ENCODE data around the gene EHBP1L1. TPM values are rescaled to one million over a fixed set of nuclear protein-coding genes. Genes with fewer than 3 reads are reported as not detected.

Gene EHBP1L1
- total and polyA plus RNA-seq, 4 donors = 49.8 to 154 (median 91.8) TPM

GRCh38 chr11:65556470-65557279 lies 19.2 kb upstream of the EHBP1L1 start:
- peak overlapping the region; percentile 16 to 75 for H3K9ac ChIP-seq (ENCODE audit: insufficient read depth in 1 of 2, low read length in 2 of 2)
- WGBS, 2 donors = 78 to 87% methylated on average over 12 of the region's 12 CpGs
- H3K36me3 ChIP-seq (ENCODE audit: control insufficient read depth in 4 of 4, insufficient read depth in 4 of 4, low read length in 4 of 4) = peaks cover 0 to 8% (median 5%) of the 10 kb centered on the region in 4 donors
- peak overlapping the region; percentile 69 to 76 for H3K27ac ChIP-seq (ENCODE audit: low read depth in 1 of 2, low read length in 1 of 2)
- H3K4me3 ChIP-seq = no peak overlapping the region
- H3K4me1 ChIP-seq (ENCODE audit: control insufficient read depth in 5 of 5, insufficient read depth in 5 of 5, low read length in 5 of 5) = peaks cover 0 to 56% (median 32%) of the 10 kb centered on the region in 5 donors
- no peak for TF ChIP-seq CTCF (IDR thresholded peaks at IDR 0.05; ENCODE audit: control extremely low read depth, extremely low read depth)
- ATAC-seq (ENCODE audit: insufficient read depth, low FRiP score) = no peak
- no peak for DNase-seq
- H3K9me3 ChIP-seq (ENCODE audit: control insufficient read depth in 4 of 4, insufficient read depth in 3 of 4, low read length in 3 of 4) = no peaks in the 10 kb centered on the region
- peaks cover 0 to 2% (median 0%) of the 10 kb centered on the region in 3 donors for H3K27me3 ChIP-seq (ENCODE audit: control insufficient read depth in 3 of 3, insufficient read depth in 3 of 3, low read length in 2 of 3)

- no peak for TF ChIP-seq CTCF (IDR thresholded peaks at IDR 0.05; ENCODE audit: control extremely low read depth, extremely low read depth)
- Histone ChIP-seq H3K4me3 (no peak overlapping the region), H3K36me3 (ENCODE audit: control insufficient read depth in 4 of 4, insufficient read depth in 4 of 4, low read length in 4 of 4) (peaks cover 0 to 7% (median under 1%) of the 10 kb centered on the region in 4 donors), H3K27ac (ENCODE audit: low read depth in 1 of 2, low read length in 1 of 2) (peak overlapping the region; percentile 69 to 76), H3K4me1 (ENCODE audit: control insufficient read depth in 5 of 5, insufficient read depth in 5 of 5, low read length in 5 of 5) (peaks cover 0 to 58% (median 30%) of the 10 kb centered on the region in 5 donors), H3K27me3 (ENCODE audit: control insufficient read depth in 3 of 3, insufficient read depth in 3 of 3, low read length in 2 of 3) (peaks cover 0 to 2% (median 0%) of the 10 kb centered on the region in 3 donors), H3K9ac (ENCODE audit: insufficient read depth in 1 of 2, low read length in 2 of 2) (peak overlapping the region in 1 of 2 donors; percentile 75), H3K9me3 (ENCODE audit: control insufficient read depth in 4 of 4, insufficient read depth in 3 of 4, low read length in 3 of 4) (no peaks in the 10 kb centered on the region)
- DNase-seq (peak in 2 of 3 donors; percentile 19 to 44), ATAC-seq (ENCODE audit: insufficient read depth, low FRiP score) (no peak)
- WGBS, 2 donors = 4 to 5% methylated on average over 27 to 47 of the region's 47 CpGs
These were observed 18.4 kb upstream of the EHBP1L1 start for GRCh38 chr11:65557280-65558001.

GRCh38 chr11:65558002-65558929 lies 17.6 kb upstream of the EHBP1L1 start, which contains the start of gene LTBP3:
Gene LTBP3, minus strand, starts transcription at chr11:65558359. Its CDS starts 400 bp downstream, at chr11:65557959.
- TF ChIP-seq CTCF (IDR thresholded peaks at IDR 0.05; ENCODE audit: control extremely low read depth, extremely low read depth) = no peak
- H3K9me3 ChIP-seq (ENCODE audit: control insufficient read depth in 4 of 4, insufficient read depth in 3 of 4, low read length in 3 of 4) = no peaks in the 10 kb centered on the region
- peaks cover 0 to 58% (median 30%) of the 10 kb centered on the region in 5 donors for H3K4me1 ChIP-seq (ENCODE audit: control insufficient read depth in 5 of 5, insufficient read depth in 5 of 5, low read length in 5 of 5)
- DNase-seq (peak; percentile 93 to 95 (median 95)), ATAC-seq (ENCODE audit: insufficient read depth, low FRiP score) (peak; percentile 82)
- H3K27ac ChIP-seq (ENCODE audit: low read depth in 1 of 2, low read length in 1 of 2) = peak within 1 kb of the TSS; percentile 76 to 90
- H3K4me3 ChIP-seq = peak within 1 kb of the TSS; percentile 33
- peak within 1 kb of the TSS in 1 of 2 donors; percentile 87 for H3K9ac ChIP-seq (ENCODE audit: insufficient read depth in 1 of 2, low read length in 2 of 2)
- 1% methylated on average over 45 to 79 of the region's 79 CpGs for WGBS, 2 donors
- peaks cover 0 to 5% (median under 1%) of the 10 kb centered on the region in 4 donors for H3K36me3 ChIP-seq (ENCODE audit: control insufficient read depth in 4 of 4, insufficient read depth in 4 of 4, low read length in 4 of 4)
- peaks cover 0 to 2% (median 0%) of the 10 kb centered on the region in 3 donors for H3K27me3 ChIP-seq (ENCODE audit: control insufficient read depth in 3 of 3, insufficient read depth in 3 of 3, low read length in 2 of 3)
